Nephron (organoid): Measurements from ENCODE around the gene ZNF385D.
A peak's percentile ranks its signal among the peaks of the same experiment; 100 is the strongest.

Experiments
- H3K27ac Mint-ChIP-seq, 3 experiments: 2 replicates each; pipeline ENCODE4 v1.8.0; 2020; ENCODE audit warnings: mixed read lengths in 3 of 3, mild to moderate bottlenecking in 2 of 3, moderate library complexity in 1 of 3
- H3K27me3 Mint-ChIP-seq: 2 replicates; pipeline ENCODE4 v1.8.0; 2021; ENCODE audit warnings: low read depth, mild to moderate bottlenecking, moderate library complexity, mixed read lengths
- H3K36me3 Mint-ChIP-seq: 2 replicates; pipeline ENCODE4 v1.8.0; 2020; ENCODE audit warnings: low read depth, mixed read lengths
- H3K4me1 Mint-ChIP-seq: 2 replicates; pipeline ENCODE4 v1.8.0; 2020; ENCODE audit warnings: mixed read lengths
- H3K4me3 Mint-ChIP-seq, 3 experiments: 2 replicates each; pipeline ENCODE4 v1.8.0; 2020; ENCODE audit warnings: mild to moderate bottlenecking in 3 of 3, mixed read lengths in 3 of 3, moderate library complexity in 2 of 3
- H3K9me3 Mint-ChIP-seq: 2 replicates; pipeline ENCODE4 v1.8.0; 2020; ENCODE audit warnings: mixed read lengths
- CTCF ChIP-seq, 3 experiments: fragments of 200-600 bp; sonication (generic); IDR thresholded peaks; one replicate each; pipeline ENCODE4 v1.5.0; 2021; ENCODE audit warnings: antibody characterized with exemption in 3 of 3; ENCODE audit not compliant: unreplicated experiment in 3 of 3

Gene ZNF385D

GRCh38 chr3:21620511-21621155 is 130.4 kb downstream of the ZNF385D start:
- Mint-ChIP-seq H3K27ac (peak overlapping the region in 2 of 3 experiments; percentile 32 to 80), H3K27me3 (peaks cover 3% of the 10 kb centered on the region), H3K4me3 (peak overlapping the region in 1 of 3 experiments; percentile 33), H3K36me3 (no peaks in the 10 kb centered on the region), H3K4me1 (no peaks in the 10 kb centered on the region), H3K9me3 (no peaks in the 10 kb centered on the region)
- TF ChIP-seq CTCF (IDR thresholded peaks at IDR 0.05; ENCODE audit: unreplicated experiment in 3 of 3), result no peak

- no peaks in the 10 kb centered on the region for H3K36me3 Mint-ChIP-seq
- no peak for TF ChIP-seq CTCF (IDR thresholded peaks at IDR 0.05; ENCODE audit: unreplicated experiment in 3 of 3)
- H3K4me1 Mint-ChIP-seq, result no peaks in the 10 kb centered on the region
- H3K4me3 Mint-ChIP-seq, result no peak overlapping the region
- peaks cover 3% of the 10 kb centered on the region for H3K27me3 Mint-ChIP-seq
- peak overlapping the region in 1 of 3 experiments; percentile 60 for H3K27ac Mint-ChIP-seq
- no peaks in the 10 kb centered on the region for H3K9me3 Mint-ChIP-seq
Measured at GRCh38 chr3:21618695-21619094, 132.3 kb downstream of the ZNF385D start.

GRCh38 chr3:21613372-21614070 is 137.5 kb downstream of the ZNF385D start:
- no peak overlapping the region for H3K4me3 Mint-ChIP-seq
- H3K36me3 Mint-ChIP-seq, result no peaks in the 10 kb centered on the region
- H3K9me3 Mint-ChIP-seq, result no peaks in the 10 kb centered on the region
- H3K27me3 Mint-ChIP-seq, result no peaks in the 10 kb centered on the region
- H3K27ac Mint-ChIP-seq, result no peak overlapping the region
- H3K4me1 Mint-ChIP-seq, result no peaks in the 10 kb centered on the region
- TF ChIP-seq CTCF (IDR thresholded peaks at IDR 0.05; ENCODE audit: unreplicated experiment in 3 of 3), result no peak

GRCh38 chr3:21601178-21601577 is 149.8 kb downstream of the ZNF385D start:
- Mint-ChIP-seq H3K9me3 (no peaks in the 10 kb centered on the region), H3K27ac (no peak overlapping the region), H3K4me3 (no peak overlapping the region), H3K4me1 (no peaks in the 10 kb centered on the region), H3K36me3 (no peaks in the 10 kb centered on the region), H3K27me3 (no peaks in the 10 kb centered on the region)
- TF ChIP-seq CTCF (IDR thresholded peaks at IDR 0.05; ENCODE audit: unreplicated experiment in 3 of 3), result no peak

- Mint-ChIP-seq H3K27ac (no peak overlapping the region), H3K9me3 (no peaks in the 10 kb centered on the region), H3K4me1 (no peaks in the 10 kb centered on the region), H3K27me3 (no peaks in the 10 kb centered on the region), H3K36me3 (no peaks in the 10 kb centered on the region), H3K4me3 (no peak overlapping the region)
- no peak for TF ChIP-seq CTCF (IDR thresholded peaks at IDR 0.05; ENCODE audit: unreplicated experiment in 3 of 3)
Measured at GRCh38 chr3:21599890-21600289, 151.1 kb downstream of the ZNF385D start.

GRCh38 chr3:21592828-21593227 is 158.2 kb downstream of the ZNF385D start:
- H3K4me1 Mint-ChIP-seq, result peaks cover 2% of the 10 kb centered on the region
- H3K27ac Mint-ChIP-seq, result no peak overlapping the region
- H3K27me3 Mint-ChIP-seq, result no peaks in the 10 kb centered on the region
- H3K9me3 Mint-ChIP-seq, result no peaks in the 10 kb centered on the region
- no peaks in the 10 kb centered on the region for H3K36me3 Mint-ChIP-seq
- TF ChIP-seq CTCF (IDR thresholded peaks at IDR 0.05; ENCODE audit: unreplicated experiment in 3 of 3), result no peak
- H3K4me3 Mint-ChIP-seq, result no peak overlapping the region
